Dermis microvascular lymphatic vessel endothelial cell (primary cell): ENCODE measurements around the gene SERPINA12. TPM values are rescaled to one million over a fixed set of nuclear protein-coding genes. Genes with fewer than 3 reads are reported as not detected.
"Not testable (repeated sequence)": the region's sequence is repeated elsewhere in the genome, so short reads cannot be mapped to it uniquely, and the experiment has no call there.

Experiments
- DNase-seq, 2 donors: peaks; one replicate each; pipeline versions ENCODE4 v3.0.0 to v3.0.0-alpha.2; 2010; ENCODE audit warnings: low read depth in 2 of 2
- total RNA-seq: library from RNA; depleted of rRNA; stranded (reverse); fragments of >200 nt; gene quantifications from 2 replicates; pipeline ENCODE4 v1.2.1, GENCODE V29; 2014

The SERPINA12 gene
- total RNA-seq, 1 donor from 2014 or later: not detected

- no peak for DNase-seq
These were observed 17.8 kb downstream of the SERPINA12 start for GRCh38 chr14:94491511-94491910.

- no peak for DNase-seq
These were observed 19.9 kb downstream of the SERPINA12 start for GRCh38 chr14:94489336-94489735.

- no peak for DNase-seq
These were observed 22.4 kb downstream of the SERPINA12 start for GRCh38 chr14:94486883-94487282.

- DNase-seq: peak; percentile 4 to 29
These were observed 23.1 kb downstream of the SERPINA12 start for GRCh38 chr14:94485944-94486841.

- no peak for DNase-seq
These were observed 24.8 kb downstream of the SERPINA12 start for GRCh38 chr14:94484481-94484880.

DNA sequence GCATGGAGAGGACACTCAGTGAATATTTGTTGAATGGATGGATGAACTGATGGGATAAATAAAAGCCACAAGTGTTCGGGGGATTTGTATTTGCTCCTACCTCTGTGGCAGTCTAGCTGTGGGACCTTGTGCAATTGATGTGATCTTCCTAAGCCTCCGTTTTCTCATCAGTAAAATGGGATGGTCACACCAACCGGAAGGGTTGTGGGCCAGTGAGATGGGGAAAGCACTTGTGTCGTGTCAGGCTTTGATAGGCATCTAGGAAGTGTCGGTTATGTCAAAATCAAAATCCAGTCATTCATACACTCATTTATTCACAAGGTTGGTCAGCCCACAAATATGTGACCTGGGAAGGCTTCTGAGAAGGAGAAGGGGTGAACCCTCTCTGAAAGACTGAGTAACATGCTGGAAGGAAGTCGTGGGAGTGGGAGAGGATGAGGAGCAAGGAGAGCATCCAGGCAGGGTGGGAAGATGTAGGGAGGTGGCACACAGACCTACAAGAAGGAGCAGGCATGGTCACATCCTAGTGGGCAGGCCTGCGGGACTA lies 25.5 kb downstream of the SERPINA12 start:
- no peak for DNase-seq

DNA sequence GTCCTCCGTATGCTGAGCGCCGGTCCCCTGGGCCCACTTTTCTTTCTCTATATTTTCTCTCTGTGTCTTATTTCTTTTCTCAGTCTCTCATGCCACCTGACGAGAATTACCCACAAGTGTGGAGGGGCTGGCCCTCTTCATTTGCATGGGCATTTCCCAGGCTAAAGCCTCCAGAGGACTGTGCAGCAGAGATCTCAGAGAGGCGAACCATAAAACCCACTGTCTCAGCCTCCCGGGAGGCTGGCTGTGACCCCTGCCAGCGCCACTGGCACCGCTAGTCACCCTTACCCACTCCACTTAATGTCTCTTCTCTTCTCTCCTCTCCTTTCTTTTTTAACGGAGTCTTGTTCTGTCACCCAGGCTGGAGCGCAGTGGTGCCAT lies 26.2 kb downstream of the SERPINA12 start:
- no peak for DNase-seq

DNA sequence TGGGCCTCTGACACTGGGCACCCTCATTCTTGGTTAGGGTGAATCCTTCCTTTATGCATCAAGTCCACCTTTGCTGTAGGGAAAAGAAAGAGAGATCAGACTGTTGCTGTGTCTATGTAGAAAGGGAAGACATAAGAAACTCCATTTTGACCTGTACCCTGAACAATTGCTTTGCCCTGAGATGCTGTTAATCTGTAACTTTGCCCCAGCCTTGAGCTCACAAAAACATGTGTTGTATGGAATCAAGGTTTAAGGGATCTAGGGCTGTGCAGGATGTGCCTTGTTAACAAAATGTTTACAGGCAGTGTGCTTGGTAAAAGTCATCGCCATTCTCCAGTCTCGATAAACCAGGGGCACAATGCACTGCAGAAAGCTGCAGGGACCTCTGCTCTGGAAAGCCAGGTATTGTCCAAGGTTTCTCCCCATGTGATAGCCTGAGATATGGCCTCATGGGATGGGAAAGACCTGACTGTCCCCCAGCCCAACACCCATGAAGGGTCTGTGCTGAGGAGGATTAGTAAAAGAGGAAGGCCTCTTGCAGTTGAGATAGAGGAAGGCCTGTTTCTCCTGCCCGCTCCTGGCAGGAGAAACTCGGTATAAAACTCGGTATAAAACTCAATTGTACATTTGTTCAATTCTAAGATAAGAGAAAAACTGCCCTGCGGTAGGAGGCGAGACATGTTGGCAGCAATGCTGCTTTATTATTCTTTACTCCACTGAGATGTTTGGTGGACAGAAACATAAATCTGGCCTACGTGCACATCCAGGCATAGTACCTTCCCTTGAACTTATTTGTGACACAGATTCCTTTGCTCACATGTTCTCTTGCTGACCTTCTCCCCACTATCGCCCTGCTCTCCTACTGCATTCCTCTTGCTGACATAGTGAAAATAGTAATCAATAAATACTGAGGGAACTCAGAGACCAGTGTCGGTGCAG lies 26.9 kb downstream of the SERPINA12 start:
- DNase-seq: not testable (repeated sequence)

GRCh38 chr14:94481468-94482131 lies 27.7 kb downstream of the SERPINA12 start:
- DNase-seq: no peak

- no peak for DNase-seq
These were observed 28.5 kb downstream of the SERPINA12 start for GRCh38 chr14:94480809-94481208.

GRCh38 chr14:94478420-94478819 lies 30.8 kb downstream of the SERPINA12 start:
- DNase-seq: no peak

- DNase-seq: no peak
These were observed 33.2 kb downstream of the SERPINA12 start, which contains the start of gene SERPINA9 for GRCh38 chr14:94476023-94476422. Gene SERPINA9 (minus strand): TSS chr14:94476197. CDS start chr14:94469840, 6,357 bp downstream.

DNA sequence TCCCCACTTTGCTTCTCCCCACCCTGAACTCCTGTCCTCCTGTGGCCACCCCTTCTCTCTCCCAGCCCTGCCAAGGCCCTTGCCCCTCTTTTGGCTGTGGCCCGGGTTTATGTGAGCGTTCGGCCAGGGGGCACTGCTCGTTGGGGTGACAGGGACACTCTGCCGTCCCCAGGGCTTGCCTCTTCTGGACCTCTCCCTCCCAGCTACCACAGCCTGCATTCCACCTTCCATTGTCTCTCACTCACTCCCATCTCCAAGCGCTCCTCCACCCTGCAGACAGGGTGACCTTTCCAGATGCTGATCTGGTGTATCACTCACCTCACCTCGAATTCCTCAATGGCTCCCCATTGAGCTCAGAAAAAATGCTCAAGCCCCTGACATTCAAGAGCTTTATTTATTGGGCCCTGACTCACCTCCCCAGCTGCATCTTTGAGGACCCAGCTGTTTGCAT lies 34.7 kb downstream of the SERPINA12 start:
- no peak for DNase-seq

GRCh38 chr14:94473666-94474410 lies 35.4 kb downstream of the SERPINA12 start:
- no peak for DNase-seq

DNA sequence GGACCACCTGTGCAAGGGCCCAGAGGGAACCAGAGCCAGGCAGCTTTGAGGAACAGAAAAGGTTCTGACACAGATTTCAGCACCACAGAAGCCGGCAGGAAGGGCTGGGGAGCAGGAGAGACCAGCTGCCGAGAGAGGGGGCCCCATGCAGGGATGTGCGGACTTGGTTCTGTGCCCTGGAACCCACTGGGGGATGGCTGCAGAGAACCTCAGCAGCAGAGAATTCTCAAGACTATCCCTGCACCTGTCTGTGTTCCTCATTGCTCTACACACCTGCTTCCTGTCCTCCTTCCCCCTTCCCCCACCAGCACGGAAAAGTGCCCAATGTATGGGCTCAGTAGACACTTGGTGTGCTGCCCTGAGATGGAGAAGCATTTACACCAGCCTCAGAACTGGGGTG lies 36.4 kb downstream of the SERPINA12 start:
- no peak for DNase-seq

DNA sequence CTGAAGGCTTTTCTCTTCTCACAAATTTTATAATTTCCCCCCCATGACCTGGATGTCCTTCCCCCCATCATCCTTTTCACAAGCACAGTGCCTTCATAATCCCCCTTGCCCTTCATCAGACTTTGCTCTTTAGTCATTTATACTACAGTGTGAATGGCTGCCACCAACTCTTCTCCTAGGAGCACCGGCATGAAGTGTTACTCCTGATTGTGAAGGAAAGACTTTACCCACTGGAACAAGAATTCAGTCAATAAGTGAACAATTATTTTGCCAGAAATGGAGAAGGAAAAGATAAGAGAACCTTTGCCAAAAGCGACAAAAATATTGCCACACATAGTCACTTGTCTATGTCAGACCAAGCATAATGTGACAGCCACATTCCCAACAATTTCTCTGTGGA lies 38.2 kb downstream of the SERPINA12 start:
- DNase-seq: no peak

DNA sequence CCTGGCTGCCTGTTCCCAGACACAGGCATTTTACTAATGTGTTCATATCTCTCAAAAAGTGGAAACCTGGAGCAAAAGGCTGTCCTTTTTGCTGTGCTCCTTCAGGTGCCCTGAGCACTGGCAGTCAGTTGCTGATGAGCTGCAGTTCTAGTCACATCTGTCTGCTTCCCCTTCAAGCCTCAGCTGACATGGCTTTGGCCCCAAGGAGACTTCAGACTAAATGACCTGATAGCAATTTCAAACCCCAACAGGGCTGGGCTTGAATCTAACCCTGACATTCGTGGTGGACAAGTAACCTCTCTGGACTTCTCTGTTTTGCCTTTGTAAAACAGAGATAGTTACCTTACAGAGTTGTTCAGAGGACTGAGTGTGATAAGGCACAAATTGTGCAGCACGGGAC lies 39.0 kb downstream of the SERPINA12 start:
- no peak for DNase-seq

GRCh38 chr14:94469261-94469660 lies 40.0 kb downstream of the SERPINA12 start:
- no peak for DNase-seq

GRCh38 chr14:94467728-94468520 lies 41.3 kb downstream of the SERPINA12 start:
- DNase-seq: no peak
